Hepatocyte (in vitro differentiated cells): ENCODE results near the gene FXYD1.

Experiments used
- EZH2 ChIP-seq: fragments of 200-600 bp; sonication (generic); IDR thresholded peaks from 2 replicates; pipeline ENCODE4 v1.6.1; 2016; ENCODE audit warnings: antibody characterized with exemption, mild to moderate bottlenecking, borderline replicate concordance
- EZH2phosphoT487 ChIP-seq: fragments of 200-600 bp; sonication (generic); IDR thresholded peaks from one replicate; pipeline ENCODE4 v1.6.1; 2018; ENCODE audit warnings: antibody characterized with exemption, mild to moderate bottlenecking, low read depth, moderate library complexity; ENCODE audit not compliant: unreplicated experiment, severe bottlenecking
- TF ChIP-seq, protein P1 (sequence below): fragments of 200-600 bp; sonication (generic); IDR thresholded peaks from 2 replicates; pipeline ENCODE4 v1.5.1; 2016; ENCODE audit warnings: antibody characterized with exemption, mild to moderate bottlenecking; ENCODE audit not compliant: poor library complexity

DNA sequence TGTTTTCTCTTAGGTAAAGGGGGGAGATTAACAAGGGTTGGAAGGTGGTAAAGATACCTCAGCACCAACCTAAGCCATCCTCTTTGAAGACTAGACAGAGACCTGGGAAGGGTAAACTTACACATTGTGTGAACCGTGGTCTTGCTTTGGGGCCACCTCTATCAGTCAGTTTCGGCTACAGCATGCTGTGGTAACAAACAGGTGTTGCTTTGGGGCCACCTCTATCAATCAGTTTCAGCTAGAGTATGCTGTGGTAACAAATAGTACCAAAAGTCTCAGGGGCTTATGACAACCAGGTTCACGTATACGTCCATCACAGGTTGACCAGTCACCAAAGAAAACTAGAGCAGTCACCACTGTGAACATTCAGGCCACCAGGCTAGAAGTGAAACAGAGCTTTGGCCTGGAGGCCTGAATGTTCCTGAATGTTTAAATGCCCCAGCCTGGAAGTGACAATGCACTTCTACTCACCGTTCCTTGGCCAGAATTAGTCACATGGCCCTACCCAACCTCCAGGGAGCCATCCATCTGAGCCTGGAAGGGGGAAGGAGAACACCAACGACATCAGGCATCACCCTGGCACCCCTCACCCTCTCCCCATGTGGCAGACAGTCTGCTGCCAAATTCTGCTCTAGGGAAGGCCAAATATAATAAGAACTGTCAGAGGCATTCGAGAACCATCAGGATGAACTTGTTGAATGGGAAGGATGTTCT, 8.3 kb downstream of the FXYD1 start:
- TF ChIP-seq, protein P1, sequence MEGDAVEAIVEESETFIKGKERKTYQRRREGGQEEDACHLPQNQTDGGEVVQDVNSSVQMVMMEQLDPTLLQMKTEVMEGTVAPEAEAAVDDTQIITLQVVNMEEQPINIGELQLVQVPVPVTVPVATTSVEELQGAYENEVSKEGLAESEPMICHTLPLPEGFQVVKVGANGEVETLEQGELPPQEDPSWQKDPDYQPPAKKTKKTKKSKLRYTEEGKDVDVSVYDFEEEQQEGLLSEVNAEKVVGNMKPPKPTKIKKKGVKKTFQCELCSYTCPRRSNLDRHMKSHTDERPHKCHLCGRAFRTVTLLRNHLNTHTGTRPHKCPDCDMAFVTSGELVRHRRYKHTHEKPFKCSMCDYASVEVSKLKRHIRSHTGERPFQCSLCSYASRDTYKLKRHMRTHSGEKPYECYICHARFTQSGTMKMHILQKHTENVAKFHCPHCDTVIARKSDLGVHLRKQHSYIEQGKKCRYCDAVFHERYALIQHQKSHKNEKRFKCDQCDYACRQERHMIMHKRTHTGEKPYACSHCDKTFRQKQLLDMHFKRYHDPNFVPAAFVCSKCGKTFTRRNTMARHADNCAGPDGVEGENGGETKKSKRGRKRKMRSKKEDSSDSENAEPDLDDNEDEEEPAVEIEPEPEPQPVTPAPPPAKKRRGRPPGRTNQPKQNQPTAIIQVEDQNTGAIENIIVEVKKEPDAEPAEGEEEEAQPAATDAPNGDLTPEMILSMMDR: no peak
- TF ChIP-seq EZH2 (no peak), EZH2phosphoT487 (no peak)
